Progenitor cell of endocrine pancreas (in vitro differentiated cells): ENCODE results near the gene STK17A. TPM values are rescaled to one million over a fixed set of nuclear protein-coding genes. Genes with fewer than 3 reads are reported as not detected.
"Not testable (repeated sequence)": the region's sequence is repeated elsewhere in the genome, so short reads cannot be mapped to it uniquely, and the experiment has no call there.

Experiments
- DNase-seq: peaks from one replicate; pipeline ENCODE4 v3.0.0; 2021; ENCODE audit warnings: low spot score; ENCODE audit not compliant: unreplicated experiment
- H3K27ac Mint-ChIP-seq: 2 replicates; pipeline ENCODE4 v1.8.0; 2021; ENCODE audit warnings: mild to moderate bottlenecking, moderate library complexity, mixed read lengths
- H3K27me3 Mint-ChIP-seq: 2 replicates; pipeline ENCODE4 v1.8.0; 2021; ENCODE audit warnings: mixed read lengths
- H3K36me3 Mint-ChIP-seq: 2 replicates; pipeline ENCODE4 v1.8.0; 2022; ENCODE audit warnings: mixed read lengths; ENCODE audit not compliant: insufficient read depth
- H3K4me1 Mint-ChIP-seq: 2 replicates; pipeline ENCODE4 v1.8.0; 2021; ENCODE audit warnings: low read depth, mixed read lengths
- H3K4me3 Mint-ChIP-seq: 2 replicates; pipeline ENCODE4 v1.8.0; 2021; ENCODE audit warnings: low read depth, mild to moderate bottlenecking, moderate library complexity, mixed read lengths
- H3K9me3 Mint-ChIP-seq: 2 replicates; pipeline ENCODE4 v1.8.0; 2021; ENCODE audit warnings: low read depth, mixed read lengths
- CTCF ChIP-seq: fragments of 200-600 bp; sonication (generic); IDR thresholded peaks from one replicate; pipeline ENCODE4 v1.5.0; 2021; ENCODE audit warnings: antibody characterized with exemption, mild to moderate bottlenecking; ENCODE audit not compliant: unreplicated experiment
- total RNA-seq: library from RNA; stranded (reverse); gene quantifications from 2 replicates; pipeline ENCODE4 v1.2.1, GENCODE V29; 2021

STK17A gene
- total RNA-seq, 1 donor from 2014 or later = 23.0 TPM

DNA sequence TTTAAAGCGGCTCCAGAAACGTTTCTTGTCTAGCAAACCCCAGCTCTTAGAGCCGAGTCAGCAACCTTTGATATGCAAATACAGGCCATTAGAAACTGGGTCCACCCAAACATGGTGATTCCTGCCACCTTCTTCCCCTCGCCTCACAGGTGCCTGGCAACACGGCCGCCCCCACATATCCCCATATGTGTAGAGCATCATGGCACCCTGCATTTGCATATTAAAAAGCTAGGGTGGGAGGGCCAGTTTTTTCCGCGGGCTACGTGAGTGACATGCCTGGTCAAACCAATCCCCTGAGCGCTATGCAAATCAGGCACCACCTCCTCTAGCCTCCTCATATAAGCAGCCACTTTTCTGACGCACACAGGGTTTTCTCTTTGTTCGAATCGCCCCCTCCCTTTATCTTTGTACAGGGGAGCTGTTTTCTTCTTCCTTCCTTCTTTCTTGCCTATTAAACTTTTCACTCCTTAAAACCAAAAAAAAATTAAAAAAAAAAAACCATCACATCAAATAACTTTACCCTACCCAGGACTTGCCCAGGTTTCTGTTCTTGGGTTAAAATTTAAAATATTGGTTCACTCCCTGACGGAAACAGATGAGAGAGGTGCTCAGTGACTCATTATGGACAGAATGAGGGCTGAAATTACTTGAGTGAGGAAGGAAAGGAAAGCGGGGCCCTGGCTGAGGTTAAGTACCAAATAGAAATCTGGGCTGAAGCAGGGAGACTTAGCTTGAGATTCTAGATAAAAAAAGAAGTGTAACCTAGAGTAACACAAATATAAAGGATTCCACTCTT is 86.6 kb downstream of the STK17A start:
- DNase-seq = no peak
- Mint-ChIP-seq H3K4me3 (no peak overlapping the region), H3K4me1 (peaks cover 1% of the 10 kb centered on the region), H3K9me3 (peaks cover 38% of the 10 kb centered on the region), H3K27ac (no peak overlapping the region), H3K36me3 (peaks cover 53% of the 10 kb centered on the region), H3K27me3 (no peaks in the 10 kb centered on the region)
- no peak for TF ChIP-seq CTCF

DNA sequence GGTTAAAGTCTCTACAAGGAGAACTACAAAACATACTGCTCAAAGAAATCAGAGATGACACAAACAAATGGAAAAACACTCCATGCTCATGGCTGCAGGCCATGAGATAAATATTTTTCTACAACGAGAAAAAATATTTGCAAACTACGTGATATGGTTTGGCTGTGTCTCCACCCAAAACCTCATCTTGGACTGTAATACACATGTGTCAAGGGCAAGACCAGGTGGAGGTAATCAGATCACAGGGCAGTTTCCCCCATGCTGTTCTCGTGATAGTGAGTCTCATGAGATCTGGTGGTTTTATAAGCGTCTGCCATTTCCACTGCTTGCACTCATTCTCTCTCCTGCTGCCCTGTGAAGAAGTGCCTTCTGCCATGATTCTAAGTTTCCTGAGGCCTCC is 88.6 kb downstream of the STK17A start:
- Mint-ChIP-seq H3K4me3 (no peak overlapping the region), H3K36me3 (peaks cover 54% of the 10 kb centered on the region), H3K27ac (no peak overlapping the region), H3K4me1 (no peaks in the 10 kb centered on the region), H3K27me3 (no peaks in the 10 kb centered on the region), H3K9me3 (peaks cover 49% of the 10 kb centered on the region)
- no peak for TF ChIP-seq CTCF
- DNase-seq = no peak

DNA sequence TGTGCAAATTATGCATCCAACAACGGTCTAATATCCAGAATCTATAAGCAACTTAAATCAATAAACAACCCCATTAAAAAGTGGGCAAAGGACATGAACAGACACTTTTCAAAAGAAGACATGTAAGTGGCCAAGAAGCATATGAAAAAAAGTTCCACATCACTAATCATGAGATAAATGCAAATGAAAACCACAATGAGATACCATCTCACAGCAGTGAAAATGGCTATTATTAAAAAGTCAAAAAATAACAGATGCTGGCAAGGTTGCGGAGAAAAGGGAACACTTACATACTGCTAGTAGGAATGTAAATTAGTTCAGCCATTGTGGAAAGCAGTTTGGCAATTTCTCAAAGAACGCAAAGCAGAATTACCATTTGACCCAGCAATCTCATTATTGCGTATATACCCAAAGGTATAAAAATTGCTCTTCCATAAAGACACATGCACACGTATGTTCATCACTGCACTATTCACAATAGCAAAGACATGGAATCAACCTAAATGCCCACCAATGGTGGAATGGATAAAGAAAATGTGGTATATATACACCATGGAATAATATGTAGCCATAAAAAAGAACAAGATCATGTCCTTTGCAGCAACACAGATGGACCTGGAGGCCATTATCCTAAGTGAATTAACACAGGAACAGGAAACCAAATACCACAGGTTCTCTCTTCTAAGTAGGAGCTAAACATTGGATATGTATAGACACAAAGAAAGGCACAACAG is 90.5 kb downstream of the STK17A start:
- not testable (repeated sequence) for H3K27ac Mint-ChIP-seq, DNase-seq, H3K4me3 Mint-ChIP-seq, H3K4me1 Mint-ChIP-seq, H3K27me3 Mint-ChIP-seq
- peaks cover 43% of the 10 kb centered on the region for H3K36me3 Mint-ChIP-seq
- peaks cover 44% of the 10 kb centered on the region for H3K9me3 Mint-ChIP-seq

- Mint-ChIP-seq H3K9me3 (peaks cover 36% of the 10 kb centered on the region), H3K27ac (no peak overlapping the region), H3K27me3 (no peaks in the 10 kb centered on the region), H3K4me3 (no peak overlapping the region), H3K36me3 (peaks cover 33% of the 10 kb centered on the region), H3K4me1 (no peaks in the 10 kb centered on the region)
- no peak for DNase-seq
- no peak for TF ChIP-seq CTCF
These were observed 91.9 kb downstream of the STK17A start for GRCh38 chr7:43674559-43675436.

Other genes with a start within 250 kb of the STK17A start
- 85.1 and 85.3 TPM in 2 replicates for gene COA1, start 146.4 kb downstream of the STK17A start, total RNA-seq
- gene BLVRA, start 175.6 kb downstream of the STK17A start, total RNA-seq = 20.3 and 22.4 TPM in 2 replicates